Measurements from ENCODE around the gene GALNT2.

Gene GALNT2

GRCh38 chr1:230185076-230186001 lies 118.3 kb downstream of the GALNT2 start:
- H3K9me3 ChIP-seq (ENCODE audit: insufficient read depth, low read depth, low read length): no peaks in the 10 kb centered on the region
- peaks cover 76% of the 10 kb centered on the region for H3K4me1 ChIP-seq (ENCODE audit: insufficient read depth, low read length, poor library complexity, severe bottlenecking)
- TF ChIP-seq, protein P1, sequence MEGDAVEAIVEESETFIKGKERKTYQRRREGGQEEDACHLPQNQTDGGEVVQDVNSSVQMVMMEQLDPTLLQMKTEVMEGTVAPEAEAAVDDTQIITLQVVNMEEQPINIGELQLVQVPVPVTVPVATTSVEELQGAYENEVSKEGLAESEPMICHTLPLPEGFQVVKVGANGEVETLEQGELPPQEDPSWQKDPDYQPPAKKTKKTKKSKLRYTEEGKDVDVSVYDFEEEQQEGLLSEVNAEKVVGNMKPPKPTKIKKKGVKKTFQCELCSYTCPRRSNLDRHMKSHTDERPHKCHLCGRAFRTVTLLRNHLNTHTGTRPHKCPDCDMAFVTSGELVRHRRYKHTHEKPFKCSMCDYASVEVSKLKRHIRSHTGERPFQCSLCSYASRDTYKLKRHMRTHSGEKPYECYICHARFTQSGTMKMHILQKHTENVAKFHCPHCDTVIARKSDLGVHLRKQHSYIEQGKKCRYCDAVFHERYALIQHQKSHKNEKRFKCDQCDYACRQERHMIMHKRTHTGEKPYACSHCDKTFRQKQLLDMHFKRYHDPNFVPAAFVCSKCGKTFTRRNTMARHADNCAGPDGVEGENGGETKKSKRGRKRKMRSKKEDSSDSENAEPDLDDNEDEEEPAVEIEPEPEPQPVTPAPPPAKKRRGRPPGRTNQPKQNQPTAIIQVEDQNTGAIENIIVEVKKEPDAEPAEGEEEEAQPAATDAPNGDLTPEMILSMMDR (conservative IDR thresholded peaks at IDR 0.05; ENCODE audit: low read length): no peak
- no peak for TF ChIP-seq EZH2phosphoT487 (IDR thresholded peaks at IDR 0.05; ENCODE audit: borderline replicate concordance)
- H3K27me3 ChIP-seq (ENCODE audit: insufficient read depth, low read length, poor library complexity, severe bottlenecking): no peaks in the 10 kb centered on the region
- H3K79me2 ChIP-seq (ENCODE audit: insufficient read depth, low read length): peaks cover 92% of the 10 kb centered on the region
- peak overlapping the region; percentile 77 for H3K9ac ChIP-seq (ENCODE audit: low read depth, low read length, poor library complexity, severe bottlenecking)
- peak overlapping the region; percentile 73 for H3K4me3 ChIP-seq (ENCODE audit: low read length, poor library complexity, severe bottlenecking)
- peaks cover 22% of the 10 kb centered on the region; the same call in 1 of the 2 replicates for H3K36me3 ChIP-seq (ENCODE audit: insufficient read depth, low read length)
- no peaks in the 10 kb centered on the region for H4K20me1 ChIP-seq (ENCODE audit: insufficient read depth, low read length, poor library complexity, severe bottlenecking)
- peaks cover 16% of the 10 kb centered on the region for H3F3A ChIP-seq (ENCODE audit: low read depth)
- no peaks in the 10 kb centered on the region for H3K9me2 ChIP-seq (replicated peaks; ENCODE audit: low read depth, low read length)
- no peak overlapping the region for H2AFZ ChIP-seq (ENCODE audit: low read length)
- H3K4me2 ChIP-seq (ENCODE audit: low read depth, low read length, poor library complexity, severe bottlenecking): peak overlapping the region; percentile 95

GRCh38 chr1:230186003-230186863 lies 119.2 kb downstream of the GALNT2 start:
- peaks cover 81% of the 10 kb centered on the region for H3K4me1 ChIP-seq (ENCODE audit: insufficient read depth, low read length, poor library complexity, severe bottlenecking)
- H3K4me3 ChIP-seq (ENCODE audit: low read length, poor library complexity, severe bottlenecking): peak overlapping the region; percentile 73
- peaks cover 16% of the 10 kb centered on the region for H3F3A ChIP-seq (ENCODE audit: low read depth)
- H3K36me3 ChIP-seq (ENCODE audit: insufficient read depth, low read length): peaks cover 17% of the 10 kb centered on the region; the same call in 1 of the 2 replicates
- H3K9me2 ChIP-seq (replicated peaks; ENCODE audit: low read depth, low read length): no peaks in the 10 kb centered on the region
- H4K20me1 ChIP-seq (ENCODE audit: insufficient read depth, low read length, poor library complexity, severe bottlenecking): no peaks in the 10 kb centered on the region
- no peaks in the 10 kb centered on the region for H3K9me3 ChIP-seq (ENCODE audit: insufficient read depth, low read depth, low read length)
- no peak for TF ChIP-seq EZH2phosphoT487 (IDR thresholded peaks at IDR 0.05; ENCODE audit: borderline replicate concordance)
- TF ChIP-seq, protein P1 (conservative IDR thresholded peaks at IDR 0.05; ENCODE audit: low read length): no peak
- H3K79me2 ChIP-seq (ENCODE audit: insufficient read depth, low read length): peaks cover 92% of the 10 kb centered on the region
- H2AFZ ChIP-seq (ENCODE audit: low read length): no peak overlapping the region
- H3K27me3 ChIP-seq (ENCODE audit: insufficient read depth, low read length, poor library complexity, severe bottlenecking): no peaks in the 10 kb centered on the region
- H3K9ac ChIP-seq (ENCODE audit: low read depth, low read length, poor library complexity, severe bottlenecking): peak overlapping the region; percentile 77
- peak overlapping the region; percentile 95 for H3K4me2 ChIP-seq (ENCODE audit: low read depth, low read length, poor library complexity, severe bottlenecking)

- Histone ChIP-seq H3K4me3 (ENCODE audit: low read length, poor library complexity, severe bottlenecking) (peak overlapping the region; percentile 73), H4K20me1 (ENCODE audit: insufficient read depth, low read length, poor library complexity, severe bottlenecking) (no peaks in the 10 kb centered on the region), H3K4me1 (ENCODE audit: insufficient read depth, low read length, poor library complexity, severe bottlenecking) (peaks cover 81% of the 10 kb centered on the region), H2AFZ (ENCODE audit: low read length) (no peak overlapping the region), H3K9ac (ENCODE audit: low read depth, low read length, poor library complexity, severe bottlenecking) (peak overlapping the region; percentile 92), H3K9me3 (ENCODE audit: insufficient read depth, low read depth, low read length) (no peaks in the 10 kb centered on the region), H3K79me2 (ENCODE audit: insufficient read depth, low read length) (peaks cover 92% of the 10 kb centered on the region), H3K27me3 (ENCODE audit: insufficient read depth, low read length, poor library complexity, severe bottlenecking) (no peaks in the 10 kb centered on the region), H3F3A (ENCODE audit: low read depth) (peaks cover 16% of the 10 kb centered on the region), H3K9me2 (replicated peaks; ENCODE audit: low read depth, low read length) (no peaks in the 10 kb centered on the region), H3K4me2 (ENCODE audit: low read depth, low read length, poor library complexity, severe bottlenecking) (peak overlapping the region; percentile 95), H3K36me3 (ENCODE audit: insufficient read depth, low read length) (peaks cover 13% of the 10 kb centered on the region; the same call in 1 of the 2 replicates)
- TF ChIP-seq, protein P1 (conservative IDR thresholded peaks at IDR 0.05; ENCODE audit: low read length): no peak
Measured at GRCh38 chr1:230186874-230187273, 119.8 kb downstream of the GALNT2 start.
